IPS-15b (cell line): Measurements from ENCODE around the gene GRID1.

ENCODE experiments used
- H3K27me3 ChIP-seq: one replicate; pipeline ENCODE4 v1.6.1; 2013; ENCODE audit warnings: low read length; ENCODE audit not compliant: control insufficient read depth, insufficient read depth
- H3K36me3 ChIP-seq: one replicate; pipeline ENCODE4 v1.6.1; 2013; ENCODE audit warnings: low read length; ENCODE audit not compliant: control insufficient read depth, insufficient read depth
- H3K4me1 ChIP-seq: one replicate; pipeline ENCODE4 v1.6.1; 2013; ENCODE audit warnings: mild to moderate bottlenecking, low read length; ENCODE audit not compliant: control insufficient read depth, insufficient read depth
- H3K4me3 ChIP-seq: one replicate; pipeline ENCODE4 v1.5.1; 2013; ENCODE audit warnings: low read depth, low read length
- H3K9ac ChIP-seq: one replicate; pipeline ENCODE4 v1.6.1; 2013; ENCODE audit warnings: low read depth, mild to moderate bottlenecking, low read length
- H3K9me3 ChIP-seq: one replicate; pipeline ENCODE4 v1.6.1; 2013; ENCODE audit warnings: mild to moderate bottlenecking, low read length; ENCODE audit not compliant: control insufficient read depth, insufficient read depth

The GRID1 gene

DNA sequence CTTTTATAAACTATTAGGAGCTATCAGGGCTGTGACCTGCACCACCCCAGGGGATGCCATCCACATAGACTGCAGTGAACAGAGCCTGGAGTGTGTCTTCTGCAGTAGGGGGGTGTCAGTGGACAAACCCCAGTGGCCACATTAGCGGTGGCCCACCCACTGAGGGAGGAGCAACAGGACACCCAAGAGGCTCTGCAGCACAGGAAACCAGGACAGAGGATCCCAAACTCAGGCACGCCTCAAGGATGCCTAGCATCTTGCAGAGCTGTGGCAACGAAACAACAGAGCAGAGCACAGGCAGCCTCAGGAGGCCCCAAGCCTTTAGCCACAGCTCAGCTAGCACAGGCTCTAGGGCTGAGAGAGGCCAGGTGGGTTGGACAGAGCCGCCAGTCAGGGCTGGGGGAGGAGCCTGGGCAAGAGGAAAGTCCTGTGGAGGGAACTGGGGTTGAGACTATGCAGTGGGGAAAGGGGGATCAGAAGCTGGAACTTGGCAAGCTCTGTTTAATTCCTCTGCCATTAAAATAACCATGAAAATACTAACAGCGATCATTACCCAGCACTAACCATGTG lies 53.8 kb downstream of the GRID1 start:
- H3K4me3 ChIP-seq, result no peak overlapping the region
- H3K9ac ChIP-seq, result no peak overlapping the region
- H3K36me3 ChIP-seq, result no peaks in the 10 kb centered on the region
- H3K4me1 ChIP-seq, result no peaks in the 10 kb centered on the region
- H3K9me3 ChIP-seq, result no peaks in the 10 kb centered on the region
- no peaks in the 10 kb centered on the region for H3K27me3 ChIP-seq

DNA sequence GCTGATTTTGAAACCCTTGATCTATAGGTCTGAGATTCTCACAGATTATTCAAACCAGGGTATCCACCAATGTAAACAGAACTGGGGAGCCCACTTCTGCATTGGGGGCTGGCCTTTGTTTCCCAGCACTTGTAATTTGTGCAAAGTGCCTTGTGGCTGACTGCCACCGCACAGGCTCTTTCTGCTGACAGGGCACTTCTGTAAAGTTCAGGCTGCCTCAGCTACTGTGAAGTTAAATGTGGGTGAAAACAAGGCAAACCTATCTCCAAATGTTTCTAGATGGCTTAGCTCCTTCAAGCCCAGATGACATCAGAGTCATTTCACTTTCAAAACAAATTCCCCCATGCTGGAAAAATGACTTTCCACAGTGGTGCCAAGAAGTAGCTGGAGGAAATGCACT lies 54.7 kb downstream of the GRID1 start:
- no peak overlapping the region for H3K9ac ChIP-seq
- no peaks in the 10 kb centered on the region for H3K36me3 ChIP-seq
- no peaks in the 10 kb centered on the region for H3K9me3 ChIP-seq

GRCh38 chr10:86311190-86311589 lies 55.4 kb downstream of the GRID1 start:
- H3K9ac ChIP-seq, result no peak overlapping the region
- no peaks in the 10 kb centered on the region for H3K4me1 ChIP-seq
- H3K4me3 ChIP-seq, result no peak overlapping the region
- no peaks in the 10 kb centered on the region for H3K27me3 ChIP-seq
- no peaks in the 10 kb centered on the region for H3K36me3 ChIP-seq
- no peaks in the 10 kb centered on the region for H3K9me3 ChIP-seq

More for the DNA sequence above, 54.7 kb downstream of the GRID1 start:
- H3K4me1 ChIP-seq, result no peaks in the 10 kb centered on the region
- no peak overlapping the region for H3K4me3 ChIP-seq
- H3K27me3 ChIP-seq, result no peaks in the 10 kb centered on the region

DNA sequence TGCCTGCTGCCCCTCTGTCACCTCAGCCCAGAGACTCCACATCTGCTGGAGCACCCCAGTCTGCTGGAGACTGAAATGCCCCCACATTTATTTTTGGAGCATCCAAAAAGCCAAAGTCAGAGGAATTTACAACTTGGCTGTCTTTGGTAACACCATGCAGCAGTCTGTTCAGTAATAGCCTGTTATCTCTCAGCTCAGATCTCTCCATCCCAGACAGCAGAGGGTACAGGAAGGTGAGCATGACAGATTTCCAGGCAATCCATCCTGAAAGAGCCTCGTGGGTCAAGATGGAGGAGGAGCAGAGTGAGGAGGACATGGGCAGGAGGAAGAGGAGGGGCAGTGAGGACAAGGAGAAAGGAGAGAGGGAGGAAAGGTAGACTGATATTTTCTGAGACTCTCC lies 55.9 kb downstream of the GRID1 start:
- Histone ChIP-seq H3K27me3 (no peaks in the 10 kb centered on the region), H3K9me3 (no peaks in the 10 kb centered on the region), H3K36me3 (no peaks in the 10 kb centered on the region), H3K4me3 (no peak overlapping the region), H3K4me1 (no peaks in the 10 kb centered on the region), H3K9ac (no peak overlapping the region)

- Histone ChIP-seq H3K36me3 (no peaks in the 10 kb centered on the region), H3K4me1 (no peaks in the 10 kb centered on the region)
These were observed 56.3 kb downstream of the GRID1 start for GRCh38 chr10:86310291-86310690.

GRCh38 chr10:86308056-86308455 lies 58.5 kb downstream of the GRID1 start:
- no peaks in the 10 kb centered on the region for H3K36me3 ChIP-seq
- H3K27me3 ChIP-seq, result no peaks in the 10 kb centered on the region
- no peaks in the 10 kb centered on the region for H3K9me3 ChIP-seq
- H3K4me1 ChIP-seq, result no peaks in the 10 kb centered on the region
- no peak overlapping the region for H3K9ac ChIP-seq
- H3K4me3 ChIP-seq, result no peak overlapping the region

More at GRCh38 chr10:86310291-86310690, 56.3 kb downstream of the GRID1 start:
- H3K4me3 ChIP-seq, result no peak overlapping the region
- H3K9ac ChIP-seq, result no peak overlapping the region
- no peaks in the 10 kb centered on the region for H3K27me3 ChIP-seq
- H3K9me3 ChIP-seq, result no peaks in the 10 kb centered on the region

DNA sequence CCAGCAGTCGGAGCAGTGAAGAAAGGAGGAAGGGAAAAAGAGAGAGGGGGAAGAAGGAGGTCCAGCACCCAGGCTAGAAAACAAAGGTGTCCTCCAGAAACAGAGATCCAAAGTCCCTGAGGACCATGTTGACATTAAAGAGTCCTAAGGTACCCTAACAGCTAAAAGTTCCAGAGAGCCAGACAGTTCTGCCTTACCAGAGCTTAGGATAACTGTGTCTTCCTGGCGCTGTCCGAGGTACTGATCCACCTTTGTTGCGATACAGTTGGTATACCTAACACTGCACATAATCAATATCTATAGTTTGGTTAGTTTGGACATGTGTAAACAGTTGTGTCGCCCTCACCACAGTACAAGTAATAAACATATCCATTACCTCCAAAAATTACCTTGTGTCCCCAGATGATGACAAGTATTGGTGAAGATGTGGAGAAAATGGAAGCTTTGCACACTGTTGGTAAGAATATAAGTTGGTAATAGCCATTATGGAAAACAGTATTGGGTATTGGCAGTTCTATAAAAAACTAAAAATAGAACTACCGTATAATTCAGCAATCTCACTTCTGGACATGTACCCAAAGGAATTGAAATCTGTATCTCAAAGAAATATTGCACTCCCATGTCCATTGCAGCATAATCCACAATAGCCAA lies 59.8 kb downstream of the GRID1 start:
- no peak overlapping the region for H3K9ac ChIP-seq
- no peaks in the 10 kb centered on the region for H3K9me3 ChIP-seq
- H3K27me3 ChIP-seq, result no peaks in the 10 kb centered on the region
- no peaks in the 10 kb centered on the region for H3K36me3 ChIP-seq
- H3K4me1 ChIP-seq, result no peaks in the 10 kb centered on the region
- H3K4me3 ChIP-seq, result no peak overlapping the region

- H3K27me3 ChIP-seq, result no peaks in the 10 kb centered on the region
- no peaks in the 10 kb centered on the region for H3K9me3 ChIP-seq
- no peaks in the 10 kb centered on the region for H3K36me3 ChIP-seq
- H3K4me1 ChIP-seq, result no peaks in the 10 kb centered on the region
- no peak overlapping the region for H3K9ac ChIP-seq
- H3K4me3 ChIP-seq, result no peak overlapping the region
These were observed 61.1 kb downstream of the GRID1 start for GRCh38 chr10:86305521-86305920.

DNA sequence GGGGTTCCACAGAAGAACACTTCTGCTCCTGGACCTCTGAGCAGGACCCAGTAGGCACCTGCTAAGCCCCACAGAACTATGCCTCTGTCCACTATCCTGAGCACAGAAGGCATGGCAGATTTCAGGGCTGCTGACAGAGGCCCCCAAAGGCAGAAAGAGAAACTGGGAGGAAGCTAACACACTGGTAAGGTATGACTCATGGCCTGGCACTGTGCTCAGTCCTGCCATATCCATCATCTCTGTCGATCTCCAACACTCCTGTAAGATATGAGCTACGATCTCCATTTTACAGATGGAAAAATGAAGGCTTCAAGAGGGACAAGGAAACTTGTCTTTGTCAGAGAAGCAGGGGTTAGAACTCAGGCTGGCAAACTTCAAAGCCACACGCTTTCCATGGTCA lies 62.2 kb downstream of the GRID1 start:
- H3K9ac ChIP-seq, result no peak overlapping the region
- no peaks in the 10 kb centered on the region for H3K4me1 ChIP-seq
- no peaks in the 10 kb centered on the region for H3K36me3 ChIP-seq
- no peaks in the 10 kb centered on the region for H3K27me3 ChIP-seq
- H3K9me3 ChIP-seq, result no peaks in the 10 kb centered on the region
- H3K4me3 ChIP-seq, result no peak overlapping the region

DNA sequence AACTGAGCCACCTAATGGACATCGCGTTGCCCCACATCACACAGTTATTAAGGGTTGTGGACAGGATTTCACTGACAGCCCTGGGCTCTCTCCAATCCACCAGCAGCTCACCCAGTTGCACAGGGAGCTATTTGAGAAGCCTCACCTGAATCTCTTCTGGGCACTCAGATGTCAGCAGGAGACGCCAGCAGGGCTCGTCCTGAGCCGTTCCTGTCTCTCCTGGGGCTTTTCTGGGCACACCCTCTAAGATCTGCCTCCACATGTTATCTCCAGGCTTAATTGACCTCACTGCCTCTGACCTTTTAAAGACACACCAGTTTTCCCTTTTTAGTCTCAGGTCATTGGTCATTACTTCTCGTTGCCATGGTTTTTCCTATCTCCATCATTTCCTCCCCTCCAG lies 63.0 kb downstream of the GRID1 start:
- H3K4me3 ChIP-seq, result no peak overlapping the region
- no peaks in the 10 kb centered on the region for H3K36me3 ChIP-seq
- no peak overlapping the region for H3K9ac ChIP-seq
- H3K27me3 ChIP-seq, result no peaks in the 10 kb centered on the region
- no peaks in the 10 kb centered on the region for H3K9me3 ChIP-seq
- H3K4me1 ChIP-seq, result no peaks in the 10 kb centered on the region

GRCh38 chr10:86301971-86302370 lies 64.6 kb downstream of the GRID1 start:
- no peaks in the 10 kb centered on the region for H3K9me3 ChIP-seq
- no peaks in the 10 kb centered on the region for H3K36me3 ChIP-seq
- H3K9ac ChIP-seq, result no peak overlapping the region
- H3K4me1 ChIP-seq, result no peaks in the 10 kb centered on the region
- H3K4me3 ChIP-seq, result no peak overlapping the region
- no peaks in the 10 kb centered on the region for H3K27me3 ChIP-seq

DNA sequence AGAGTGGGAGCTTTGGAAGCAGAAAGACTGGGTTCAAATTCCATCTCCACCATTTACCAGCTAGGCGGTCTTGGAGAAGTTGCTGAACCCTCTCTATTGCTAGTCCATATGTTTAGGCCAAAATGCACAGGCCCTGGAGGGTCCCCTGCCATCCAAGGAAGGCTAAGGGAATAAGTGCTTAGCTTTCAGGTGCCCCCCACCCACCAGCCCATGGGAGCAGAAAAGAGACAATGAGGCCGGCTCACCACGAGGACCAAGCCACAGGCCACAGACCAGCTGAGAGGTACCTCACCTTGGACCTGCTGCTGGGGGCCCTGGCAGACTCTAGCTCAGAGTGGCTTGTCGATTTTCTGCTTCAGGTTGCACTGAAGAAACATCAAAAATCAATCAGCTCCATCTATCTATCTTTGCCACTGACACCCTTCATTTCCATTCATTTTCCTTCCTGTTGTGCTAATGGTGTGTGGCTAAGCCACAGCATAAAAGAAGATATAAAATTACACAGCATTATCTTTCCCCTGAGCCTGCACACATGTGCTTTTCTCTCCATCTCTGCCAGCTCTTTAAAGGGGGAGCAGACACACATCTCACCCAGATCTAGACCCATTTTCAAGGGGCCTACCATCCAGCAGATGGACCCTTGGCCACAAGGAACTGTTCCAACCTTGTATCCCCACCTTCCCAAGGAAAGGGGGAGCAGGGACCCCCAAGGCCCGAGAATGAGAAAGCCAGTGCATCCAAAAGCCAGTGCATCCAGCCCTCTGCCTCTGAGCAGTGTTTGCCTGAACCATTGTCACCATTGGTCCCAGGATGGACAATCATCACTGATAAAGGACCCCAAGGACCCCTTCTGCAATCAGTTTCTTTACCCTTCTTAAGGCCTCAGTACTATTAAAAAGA lies 65.4 kb downstream of the GRID1 start:
- H3K36me3 ChIP-seq, result no peaks in the 10 kb centered on the region
- no peak overlapping the region for H3K9ac ChIP-seq
- no peaks in the 10 kb centered on the region for H3K27me3 ChIP-seq
- no peaks in the 10 kb centered on the region for H3K4me1 ChIP-seq
- H3K4me3 ChIP-seq, result no peak overlapping the region
- no peaks in the 10 kb centered on the region for H3K9me3 ChIP-seq
